Measurements from ENCODE around the gene CDKAL1. TPM values are rescaled to one million over a fixed set of nuclear protein-coding genes. Genes with fewer than 3 reads are reported as not detected.

Gene CDKAL1
- total and polyA plus RNA-seq, 2 of the 8 experiments (the other 6 are each of a cell fraction or from before 2014, with no cell fraction given) = 8.4 to 24.6 TPM

GRCh38 chr6:20769631-20770030, 235.4 kb downstream of the CDKAL1 start:
- peaks cover 0 to 2% (median 1%) of the 10 kb centered on the region in 4 experiments; a peak in 4 of 7 replicates for H3K4me1 ChIP-seq (replicated peaks in 1 of 4; ENCODE audit: control insufficient read depth in 3 of 4, insufficient read depth in 4 of 4, low read length in 3 of 4)
- no peak overlapping the region for H4K8ac ChIP-seq (ENCODE audit: extremely low read depth, insufficient read depth, low read length)
- no peaks in the 10 kb centered on the region for H3K79me2 ChIP-seq (ENCODE audit: control insufficient read depth in 1 of 2, insufficient read depth in 2 of 2, low read length in 2 of 2)
- H2BK12ac ChIP-seq (ENCODE audit: low read depth, low read length) = no peak overlapping the region
- DNase-seq (ENCODE audit: low read depth in 1 of 2, low spot score in 2 of 2) (no peak), FAIRE-seq (no peak)
- H4K20me1 ChIP-seq (replicated peaks in 1 of 2; ENCODE audit: control insufficient read depth in 1 of 2, insufficient read depth in 2 of 2, low read length in 2 of 2) = no peaks in the 10 kb centered on the region
- no peak overlapping the region for H3K56ac ChIP-seq (replicated peaks; ENCODE audit: insufficient read length, low read depth, low read length)
- no peak overlapping the region for H3K18ac ChIP-seq (ENCODE audit: extremely low read depth, low read length)
- no peak overlapping the region for H4K91ac ChIP-seq (replicated peaks; ENCODE audit: insufficient read length, low read length)
- no peak overlapping the region for H2BK15ac ChIP-seq (ENCODE audit: low read length)
- H2AFZ ChIP-seq (ENCODE audit: low read length) = no peak overlapping the region
- 99% methylated on average over 3 of the region's 3 CpGs; no CpG with 5 or more reads in 1 of the 2 experiments for WGBS, 2 experiments (ENCODE audit: extremely low coverage in 1 of 2, insufficient coverage in 1 of 2, insufficient read length in 1 of 2, insufficient replicate concordance in 2 of 2, low coverage in 1 of 2, low lambda C conversion rate in 2 of 2, missing lambda C conversion rate in 1 of 2)
- H3K36me3 ChIP-seq (ENCODE audit: control insufficient read depth in 2 of 4, insufficient read depth in 4 of 4, low read length in 3 of 4) = no peaks in the 10 kb centered on the region
- no peak overlapping the region for H3K4me3 ChIP-seq (ENCODE audit: extremely low read depth in 1 of 4, insufficient read depth in 2 of 4, low read depth in 3 of 4, low read length in 4 of 4)
- H3K14ac ChIP-seq (ENCODE audit: insufficient read length) = no peak overlapping the region
- no peak overlapping the region for H2AK5ac ChIP-seq (ENCODE audit: low read depth, low read length)
- no peak overlapping the region for H3K27ac ChIP-seq (ENCODE audit: low read depth, low read length)
- H4K5ac ChIP-seq (ENCODE audit: insufficient read length, low read depth, low read length) = no peak overlapping the region
- no peaks in the 10 kb centered on the region for H3K23me2 ChIP-seq (ENCODE audit: low read depth, low read length)
- H2BK20ac ChIP-seq (ENCODE audit: low read length) = no peak overlapping the region
- no peaks in the 10 kb centered on the region for H3K9me3 ChIP-seq (ENCODE audit: insufficient read depth in 2 of 2, low read depth in 1 of 2, low read length in 1 of 2)
- POLR2A ChIA-PET (ENCODE audit: partially characterized antibody) = interaction anchor here (1.0 kb wide), 1 partner anchor 16 kb away, joined by 3 read pairs; no protein-coding TSS in a partner anchor
- no peaks in the 10 kb centered on the region for H3K27me3 ChIP-seq (replicated peaks in 1 of 4; ENCODE audit: control insufficient read depth in 3 of 4, extremely low read depth in 1 of 4, insufficient read depth in 3 of 4, low read length in 3 of 4)
- CTCF ChIA-PET (ENCODE audit: partially characterized antibody) = interaction anchor here (1.3 kb wide), 1 partner anchor 131 kb away, joined by 3 read pairs; no protein-coding TSS in a partner anchor
- no peak overlapping the region for H3K4ac ChIP-seq (replicated peaks; ENCODE audit: insufficient read length, low read depth, low read length)
- H3K23ac ChIP-seq (ENCODE audit: insufficient read length) = no peak overlapping the region
- TF ChIP-seq CREB1 (IDR thresholded peaks at IDR 0.05) (no peak), NRF1 (IDR thresholded peaks at IDR 0.05; ENCODE audit: low read depth, low read length) (no peak), EGR1 (IDR thresholded peaks at IDR 0.05; ENCODE audit: borderline replicate concordance, low read depth, low read length) (no peak), RFX5 (IDR thresholded peaks at IDR 0.05; ENCODE audit: borderline replicate concordance, low read depth, low read length) (no peak), JUND (IDR thresholded peaks at IDR 0.05; ENCODE audit: low read length) (no peak), TAF7 (optimal IDR thresholded peaks at IDR 0.05; ENCODE audit: borderline replicate concordance, low read depth, low read length) (no peak), ZNF274 (IDR thresholded peaks at IDR 0.05; ENCODE audit: borderline replicate concordance, extremely low read depth, low read length) (no peak), CBX5 (IDR thresholded peaks at IDR 0.05; ENCODE audit: low read depth, low read length) (no peak), HDAC6 (IDR thresholded peaks at IDR 0.05; ENCODE audit: low read depth, low read length) (no peak), SIN3A (conservative IDR thresholded peaks at IDR 0.05 in 1 of 2, IDR thresholded peaks at IDR 0.05 in 1 of 2; ENCODE audit: low read depth in 1 of 2, low read length in 2 of 2) (no peak), SAP30 (IDR thresholded peaks at IDR 0.05; ENCODE audit: insufficient read depth, insufficient replicate concordance, low read length) (no peak), KDM1A (IDR thresholded peaks at IDR 0.05; ENCODE audit: borderline replicate concordance, low read length) (no peak), FOSL1 (IDR thresholded peaks at IDR 0.05; ENCODE audit: insufficient read depth, low read depth, low read length) (no peak)
- H3K9ac ChIP-seq (replicated peaks in 1 of 4; ENCODE audit: extremely low read depth in 1 of 4, low read depth in 3 of 4, low read length in 3 of 4) = no peak overlapping the region
- no peaks in the 10 kb centered on the region for H3K79me1 ChIP-seq (ENCODE audit: low read depth, low read length)
- H2BK120ac ChIP-seq (replicated peaks; ENCODE audit: low read depth, low read length) = no peak overlapping the region
- no peak overlapping the region for H3K4me2 ChIP-seq (ENCODE audit: insufficient read depth in 1 of 2, low read depth in 2 of 2, low read length in 2 of 2)
- no peak overlapping the region for H2BK5ac ChIP-seq (ENCODE audit: low read depth, low read length)

All from H1 (cell line).